Adrenal gland (tissue), 12 donors: ENCODE measurements around the gene TXLNG. TPM values are rescaled to one million over a fixed set of nuclear protein-coding genes. Genes with fewer than 3 reads are reported as not detected.

Experiments
- DNase-seq, 7 donors: peaks; one replicate each; pipeline ENCODE4 v3.0.0-alpha.2; 2019 to 2020
- H3K27ac ChIP-seq, 5 donors: fragments of 200-600 bp; sonication (generic) in 4 of 5; 1 replicate in 3 of 5; 2 replicates in 2 of 5; pipeline versions ENCODE4 v1.5.1 to v1.8.0; 2016 to 2020; ENCODE audit warnings: mild to moderate bottlenecking in 1 of 5
- H3K27me3 ChIP-seq: fragments of 200-600 bp; 2 replicates; pipeline ENCODE4 v1.8.0; 2021
- H3K36me3 ChIP-seq, 2 donors: fragments of 200-600 bp; replicated peaks in 1 of 2; 1 replicate in 1 of 2; 2 replicates in 1 of 2; pipeline versions ENCODE4 v1.5.1 to v1.8.0; 2018 to 2022
- H3K4me1 ChIP-seq, 2 donors: fragments of 200-600 bp; replicated peaks in 1 of 2; 1 replicate in 1 of 2; 2 replicates in 1 of 2; pipeline versions ENCODE4 v1.5.1 to v1.8.0; 2018 to 2021
- H3K4me3 ChIP-seq, 4 donors: fragments of 200-600 bp; sonication (generic) in 3 of 4; one replicate each; pipeline ENCODE4 v1.5.1; 2016 to 2018
- H3K9me3 ChIP-seq, 3 donors: fragments of 200-600 bp; sonication (generic) in 1 of 3; replicated peaks in 1 of 3; 1 replicate in 2 of 3; 2 replicates in 1 of 3; pipeline versions ENCODE4 v1.5.1 to v1.8.0; 2016 to 2021
- CTCF ChIP-seq, 6 experiments: fragments of 450-650 bp in 4 of 6; fragments of 200-600 bp in 2 of 6; sonication (generic) in 1 of 6; IDR thresholded peaks; 1 replicate in 5 of 6; 2 replicates in 1 of 6; pipeline versions ENCODE4 v1.5.1 to v1.8.0; 2016 to 2021; ENCODE audit warnings: antibody characterized with exemption in 6 of 6, mild to moderate bottlenecking in 2 of 6, moderate library complexity in 1 of 6
- POLR2A ChIP-seq, 2 donors: fragments of 450-650 bp; IDR thresholded peaks; one replicate each; pipeline ENCODE4 v1.6.1; 2017; ENCODE audit warnings: antibody characterized with exemption in 2 of 2, mild to moderate bottlenecking in 2 of 2, moderate library complexity in 1 of 2
- WGBS, 4 donors: extraction: QIAGEN DNeasy Blood & Tissue Kit in 2 of 4; methylation state at CpG; one replicate each; pipeline versions ENCODE4 v1.1.5 to v1.1.7; 2013 to 2017; 5-methylcytosine and 5-hydroxymethylcytosine counted together
- intact Hi-C, 2 donors: fragments of 100-400 bp; cut with DNase I; formaldehyde crosslinking; loops; one replicate each; pipeline versions ENCODE4 v1.14.1 to v1.15.0; 2022 to 2023
- polyA plus RNA-seq, 3 donors: library from polyadenylated mRNA; stranded (reverse); fragments of 200-250 nt in 2 of 3; fragments of 350-450 nt in 1 of 3; fragmentation: Illumina TruSeq in 1 of 3; extraction: RNeasy Lipid Tissue Mini Kit (QIAGEN cat#74804) in 1 of 3; gene quantifications; one replicate each; pipeline ENCODE4 v1.2.3, GENCODE V29; 2013 to 2014
- total RNA-seq, 9 donors: library from RNA; depleted of rRNA in 4 of 9; stranded (reverse); fragments of >200 nt in 4 of 9; fragments of 120-200 nt in 1 of 9; fragmentation: NEBNext Ultra II Directional in 1 of 9; extraction: Animal tissue kit (Norgen Biotek cat#: 25700) in 1 of 9; gene quantifications; one replicate each; pipeline versions ENCODE4 v1.1.0 to v1.2.4, GENCODE V29; 2013 to 2023
- donor health status: healthy with polysubstance abuse.
- donor health status: Bipolar disorder and iron deficiency.
- donor health status: DM: yes; HTN: yes; CAD: no.
- donor health status: DM: no; HTN: no; CAD: no.
- donor health status: DM: no; HTN: no; CAD: no.
- donor health status: DM: yes; HTN: yes; CAD: no.

The TXLNG gene
- total and polyA plus RNA-seq, 12 donors: 15.4 to 33.2 (median 22.5) TPM

- TF ChIP-seq CTCF (IDR thresholded peaks at IDR 0.05): no peak
- no peaks in the 10 kb centered on the region for H3K9me3 ChIP-seq
- intact Hi-C loops: no loop called here
- H3K36me3 ChIP-seq: no peaks in the 10 kb centered on the region
- H3K27me3 ChIP-seq: peaks cover 16% of the 10 kb centered on the region
- no peak overlapping the region for H3K4me3 ChIP-seq
- H3K27ac ChIP-seq: no peak overlapping the region
- WGBS, 4 donors: 73 to 87% (median 81%) methylated on average over 5 of the region's 5 CpGs
- H3K4me1 ChIP-seq: peaks cover 0 to 12% of the 10 kb centered on the region in 2 donors
- DNase-seq: no peak
Observed at GRCh38 chrX:16874458-16875095, 88.3 kb downstream of the TXLNG start.

- intact Hi-C loops: no loop called here
- no peaks in the 10 kb centered on the region for H3K36me3 ChIP-seq
- peaks cover 18% of the 10 kb centered on the region for H3K27me3 ChIP-seq
- WGBS, 4 donors: 22 to 60% (median 46%) methylated on average over 1 of the region's 1 CpG
- peaks cover 0 to under 1% of the 10 kb centered on the region in 2 donors for H3K4me1 ChIP-seq
- TF ChIP-seq CTCF (IDR thresholded peaks at IDR 0.05): no peak
- TF ChIP-seq POLR2A (IDR thresholded peaks at IDR 0.05): no peak
- H3K4me3 ChIP-seq: no peak overlapping the region
- no peak overlapping the region for H3K27ac ChIP-seq
- DNase-seq: no peak
- H3K9me3 ChIP-seq: no peaks in the 10 kb centered on the region
Observed at GRCh38 chrX:16876696-16877095, 90.4 kb downstream of the TXLNG start.

GRCh38 chrX:16882169-16882568 lies 95.9 kb downstream of the TXLNG start:
- 0 to 31% (median 15%) methylated on average over 2 to 7 of the region's 7 CpGs for WGBS, 4 donors
- Histone ChIP-seq H3K9me3 (no peaks in the 10 kb centered on the region), H3K4me1 (no peaks in the 10 kb centered on the region), H3K4me3 (peak overlapping the region in 2 of 4 donors; percentile 23 to 47), H3K36me3 (no peaks in the 10 kb centered on the region), H3K27me3 (peaks cover 19% of the 10 kb centered on the region), H3K27ac (peak overlapping the region in 2 of 5 donors; percentile 76 to 89)
- intact Hi-C loops: loop anchor here in 1 of 2 donors (10.0 kb wide), 1 partner anchor 163 kb away; no protein-coding TSS in a partner anchor
- TF ChIP-seq POLR2A (IDR thresholded peaks at IDR 0.05) (no peak), CTCF (IDR thresholded peaks at IDR 0.05) (no peak)
- peak; percentile 48 to 75 (median 58) for DNase-seq

- DNase-seq: peak; percentile 65 to 89 (median 73)
- TF ChIP-seq CTCF (IDR thresholded peaks at IDR 0.05) (peak; percentile 34 to 69 (median 66)), POLR2A (IDR thresholded peaks at IDR 0.05) (peak in 1 of 2 donors; percentile 51)
Observed at GRCh38 chrX:16882702-16883486, 96.6 kb downstream of the TXLNG start.

More at GRCh38 chrX:16882702-16883486, 96.6 kb downstream of the TXLNG start:
- no peaks in the 10 kb centered on the region for H3K36me3 ChIP-seq
- H3K27ac ChIP-seq: peak overlapping the region; percentile 43 to 89 (median 65)
- intact Hi-C loops: loop anchor here in 1 of 2 donors (10.0 kb wide), 1 partner anchor 162 kb away; no protein-coding TSS in a partner anchor
- 0 to 17% (median 7%) methylated on average over 12 to 27 of the region's 27 CpGs for WGBS, 4 donors
- H3K4me1 ChIP-seq: no peaks in the 10 kb centered on the region
- peak overlapping the region in 2 of 4 donors; percentile 23 to 47 for H3K4me3 ChIP-seq
- H3K9me3 ChIP-seq: no peaks in the 10 kb centered on the region
- peaks cover 19% of the 10 kb centered on the region for H3K27me3 ChIP-seq
